Lung (tissue), 12 donors: ENCODE measurements around the gene CARM1. TPM values are rescaled to one million over a fixed set of nuclear protein-coding genes. Genes with fewer than 3 reads are reported as not detected.
"Not testable (repeated sequence)": the region's sequence is repeated elsewhere in the genome, so short reads cannot be mapped to it uniquely, and the experiment has no call there.

Source experiments
- ATAC-seq: fragments of 200-7000 bp; cut with Tn5 transposase; one replicate; pipeline ENCODE4 v1.9.1; 2020; ENCODE audit warnings: moderate number of reproducible peaks; ENCODE audit not compliant: insufficient read depth, low FRiP score
- DNase-seq, 3 donors: peaks; one replicate each; pipeline ENCODE4 v3.0.0-alpha.2; 2013 to 2017
- H3K27ac ChIP-seq, 2 donors: one replicate each; pipeline ENCODE4 v1.5.1; 2013; ENCODE audit warnings: mild to moderate bottlenecking in 2 of 2, moderate library complexity in 2 of 2, control low read depth in 1 of 2, inconsistent platforms in 1 of 2, low read depth in 1 of 2, low read length in 1 of 2
- H3K27me3 ChIP-seq, 3 donors: one replicate each; pipeline ENCODE4 v1.5.1; 2013; ENCODE audit warnings: low read length in 2 of 3; ENCODE audit not compliant: control insufficient read depth in 3 of 3, insufficient read depth in 3 of 3
- H3K36me3 ChIP-seq, 4 donors: one replicate each; pipeline ENCODE4 v1.5.1; 2013; ENCODE audit warnings: low read length in 4 of 4, mild to moderate bottlenecking in 1 of 4, moderate library complexity in 1 of 4; ENCODE audit not compliant: control insufficient read depth in 4 of 4, insufficient read depth in 4 of 4
- H3K4me1 ChIP-seq, 5 donors: one replicate each; pipeline ENCODE4 v1.5.1; 2013; ENCODE audit warnings: low read length in 5 of 5, mild to moderate bottlenecking in 2 of 5, moderate library complexity in 1 of 5; ENCODE audit not compliant: control insufficient read depth in 5 of 5, insufficient read depth in 5 of 5
- H3K4me3 ChIP-seq: one replicate; pipeline ENCODE4 v1.5.1; 2013; ENCODE audit warnings: mild to moderate bottlenecking, control low read depth, moderate library complexity
- H3K9ac ChIP-seq, 2 donors: one replicate each; pipeline ENCODE4 v1.5.1; 2013; ENCODE audit warnings: low read length in 2 of 2, control low read depth in 1 of 2; ENCODE audit not compliant: insufficient read depth in 1 of 2
- H3K9me3 ChIP-seq, 4 donors: one replicate each; pipeline ENCODE4 v1.5.1; 2013; ENCODE audit warnings: low read length in 3 of 4, mild to moderate bottlenecking in 1 of 4, moderate library complexity in 1 of 4; ENCODE audit not compliant: control insufficient read depth in 4 of 4, insufficient read depth in 3 of 4
- WGBS, 2 donors: extraction: QIAGEN DNeasy Blood & Tissue Kit; methylation state at CpG; one replicate each; pipeline ENCODE4 v1.1.7; 2013; 5-methylcytosine and 5-hydroxymethylcytosine counted together
- polyA plus RNA-seq, 2 donors: library from polyadenylated mRNA; stranded (reverse); fragments of 200-250 nt; gene quantifications; one replicate each; pipeline ENCODE4 v1.2.1, GENCODE V29; 2013
- total RNA-seq, 2 donors: library from RNA; depleted of rRNA in 1 of 2; stranded (reverse); fragments of >200 nt in 1 of 2; gene quantifications; one replicate each; pipeline ENCODE4 v1.2.1, GENCODE V29; 2014 to 2021
- TF ChIP-seq, protein P1 (sequence below): IDR thresholded peaks from 2 replicates; pipeline ENCODE4 v1.5.1; 2012; ENCODE audit warnings: mild to moderate bottlenecking; ENCODE audit errors: control extremely low read depth, extremely low read depth
- donor health status: control.
- donor health status: control.
- donor health status: Bipolar disorder and iron deficiency.
- donor health status: healthy.
- donor health status: DM: yes; HTN: yes; CAD: no.

CARM1 gene
- total and polyA plus RNA-seq, 4 donors: 19.9 to 35.5 (median 27.9) TPM

GRCh38 chr19:10872546-10873107, 1.3 kb downstream of the CARM1 start:
- H3K9me3 ChIP-seq: no peaks in the 10 kb centered on the region
- H3K4me3 ChIP-seq: no peak overlapping the region
- peaks cover 0 to 12% (median 4%) of the 10 kb centered on the region in 5 donors for H3K4me1 ChIP-seq
- peak overlapping the region; percentile 31 to 76 for H3K9ac ChIP-seq
- H3K27me3 ChIP-seq: no peaks in the 10 kb centered on the region
- peak in 1 of 3 donors; percentile 22 for DNase-seq
- peak overlapping the region in 1 of 2 donors; percentile 20 for H3K27ac ChIP-seq
- H3K36me3 ChIP-seq: no peaks in the 10 kb centered on the region
- no peak for ATAC-seq
- TF ChIP-seq, protein P1, sequence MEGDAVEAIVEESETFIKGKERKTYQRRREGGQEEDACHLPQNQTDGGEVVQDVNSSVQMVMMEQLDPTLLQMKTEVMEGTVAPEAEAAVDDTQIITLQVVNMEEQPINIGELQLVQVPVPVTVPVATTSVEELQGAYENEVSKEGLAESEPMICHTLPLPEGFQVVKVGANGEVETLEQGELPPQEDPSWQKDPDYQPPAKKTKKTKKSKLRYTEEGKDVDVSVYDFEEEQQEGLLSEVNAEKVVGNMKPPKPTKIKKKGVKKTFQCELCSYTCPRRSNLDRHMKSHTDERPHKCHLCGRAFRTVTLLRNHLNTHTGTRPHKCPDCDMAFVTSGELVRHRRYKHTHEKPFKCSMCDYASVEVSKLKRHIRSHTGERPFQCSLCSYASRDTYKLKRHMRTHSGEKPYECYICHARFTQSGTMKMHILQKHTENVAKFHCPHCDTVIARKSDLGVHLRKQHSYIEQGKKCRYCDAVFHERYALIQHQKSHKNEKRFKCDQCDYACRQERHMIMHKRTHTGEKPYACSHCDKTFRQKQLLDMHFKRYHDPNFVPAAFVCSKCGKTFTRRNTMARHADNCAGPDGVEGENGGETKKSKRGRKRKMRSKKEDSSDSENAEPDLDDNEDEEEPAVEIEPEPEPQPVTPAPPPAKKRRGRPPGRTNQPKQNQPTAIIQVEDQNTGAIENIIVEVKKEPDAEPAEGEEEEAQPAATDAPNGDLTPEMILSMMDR: no peak
- 16 to 22% methylated on average over 16 of the region's 16 CpGs for WGBS, 2 donors

GRCh38 chr19:10874024-10874423, 2.7 kb downstream of the CARM1 start:
- H3K27ac ChIP-seq: no peak overlapping the region
- DNase-seq: no peak
- TF ChIP-seq, protein P1: no peak

DNA sequence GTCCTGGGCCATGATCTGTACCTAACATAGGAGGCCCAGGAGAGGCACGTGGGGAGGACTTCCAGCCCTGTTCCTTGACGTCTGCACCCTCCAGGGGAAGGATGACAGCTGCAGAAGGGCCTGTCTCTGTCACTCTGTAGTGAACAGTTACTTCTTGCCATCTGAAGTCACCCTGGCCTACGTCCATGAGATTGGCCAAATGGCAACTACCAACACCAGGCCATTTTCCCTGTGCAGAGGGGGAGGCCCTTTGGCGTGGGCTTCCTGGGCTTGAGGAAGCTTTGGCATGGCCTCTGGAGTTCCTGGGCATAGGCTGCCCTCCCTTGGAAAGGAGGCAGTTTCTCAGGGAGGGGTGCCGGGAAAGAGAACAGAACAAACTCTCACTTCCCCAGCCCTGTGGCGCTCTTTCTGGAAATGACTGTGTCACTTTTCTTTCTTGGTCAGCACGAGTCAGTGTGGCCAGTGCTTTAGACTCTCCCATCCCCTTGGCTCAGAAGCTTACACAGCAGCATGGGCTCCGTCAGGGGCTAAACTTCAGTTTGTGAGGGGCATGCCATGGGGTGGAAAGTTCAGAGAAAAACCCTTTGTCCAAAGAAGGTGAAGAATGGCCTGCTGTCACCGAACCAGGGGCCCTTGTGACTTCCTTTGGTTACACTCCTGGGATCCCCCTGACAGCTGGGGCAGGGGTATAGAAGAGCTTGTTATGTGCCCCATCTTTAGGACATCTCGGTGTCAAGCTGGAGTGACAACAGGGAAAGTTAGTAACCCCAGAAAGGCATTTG, 5.3 kb downstream of the CARM1 start:
- no peak overlapping the region for H3K4me3 ChIP-seq
- H3K27me3 ChIP-seq: no peaks in the 10 kb centered on the region
- DNase-seq (no peak), ATAC-seq (no peak)
- 56 to 65% methylated on average over 10 of the region's 10 CpGs for WGBS, 2 donors
- no peaks in the 10 kb centered on the region for H3K9me3 ChIP-seq
- TF ChIP-seq, protein P1: no peak
- peak overlapping the region; percentile 15 to 30 for H3K27ac ChIP-seq
- no peak overlapping the region for H3K9ac ChIP-seq
- H3K36me3 ChIP-seq: no peaks in the 10 kb centered on the region
- H3K4me1 ChIP-seq: peaks cover 0 to 12% (median 8%) of the 10 kb centered on the region in 5 donors

More at GRCh38 chr19:10874024-10874423, 2.7 kb downstream of the CARM1 start:
- Histone ChIP-seq H3K9me3 (no peaks in the 10 kb centered on the region), H3K4me3 (no peak overlapping the region), H3K9ac (no peak overlapping the region), H3K27me3 (no peaks in the 10 kb centered on the region), H3K4me1 (peaks cover 0 to 12% (median 6%) of the 10 kb centered on the region in 5 donors), H3K36me3 (no peaks in the 10 kb centered on the region)
- ATAC-seq: no peak
- 83 to 90% methylated on average over 1 of the region's 1 CpG for WGBS, 2 donors

GRCh38 chr19:10877608-10878007, 6.3 kb downstream of the CARM1 start:
- ATAC-seq, DNase-seq, H3K36me3 ChIP-seq, H3K27ac ChIP-seq, H3K9me3 ChIP-seq, H3K9ac ChIP-seq, H3K4me3 ChIP-seq, H3K27me3 ChIP-seq: not testable (repeated sequence)
- H3K4me1 ChIP-seq: peaks cover 0 to 11% (median 9%) of the 10 kb centered on the region in 5 donors
- 96 to 97% methylated on average over 9 of the region's 9 CpGs for WGBS, 2 donors
